HG03103 (cell line): ENCODE results near the gene TMC1.
"Not testable (repeated sequence)": the region's sequence is repeated elsewhere in the genome, so short reads cannot be mapped to it uniquely, and the experiment has no call there.

Experiments used
- ATAC-seq: cut with Tn5 transposase; IDR thresholded peaks from one replicate; pipeline ENCODE4 v1.9.1; 2021; ENCODE audit warnings: low read depth; ENCODE audit not compliant: unreplicated experiment

TMC1 gene

GRCh38 chr9:72808446-72808768, 287.0 kb downstream of the TMC1 start:
- no peak for ATAC-seq

DNA sequence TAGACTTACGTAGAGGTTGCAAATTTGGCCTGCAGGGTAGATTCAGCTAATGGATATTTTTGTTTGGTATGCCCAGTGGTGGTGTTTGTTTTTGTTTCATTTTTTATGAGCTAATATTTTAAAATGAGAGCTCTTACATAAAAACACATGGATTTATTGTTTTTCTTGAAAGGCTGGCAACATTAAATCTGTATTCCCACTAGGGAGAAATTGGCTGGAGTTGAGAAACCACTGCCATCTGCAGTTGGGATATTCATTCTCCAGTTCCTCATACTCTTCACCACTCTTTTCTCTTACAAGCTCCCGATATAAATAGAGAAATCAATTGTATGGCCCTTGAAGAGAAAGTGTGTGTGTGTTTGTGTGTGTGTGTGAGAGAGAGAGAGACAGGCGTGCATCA, 288.2 kb downstream of the TMC1 start:
- ATAC-seq: no peak

- ATAC-seq: no peak
Observed at GRCh38 chr9:72812559-72813111, 291.2 kb downstream of the TMC1 start.

DNA sequence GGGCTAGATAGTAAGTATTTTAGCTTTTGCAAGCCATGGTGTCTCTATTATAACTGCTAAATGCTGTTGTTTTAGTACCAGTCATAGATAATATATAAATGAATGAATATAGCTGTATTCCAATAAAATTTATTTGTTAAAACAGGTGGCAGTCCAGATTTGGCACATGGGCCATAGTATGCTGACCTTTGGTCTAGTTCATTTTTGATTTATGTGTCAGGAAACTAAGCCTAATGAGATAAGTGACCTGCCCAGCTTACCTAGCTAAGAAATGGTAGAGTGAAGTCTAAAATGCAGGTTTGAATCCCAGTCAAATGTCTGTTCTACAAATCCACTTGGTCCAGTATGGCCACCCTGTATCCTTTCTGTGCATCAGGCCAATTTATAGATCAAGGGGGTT, 292.1 kb downstream of the TMC1 start:
- no peak for ATAC-seq

DNA sequence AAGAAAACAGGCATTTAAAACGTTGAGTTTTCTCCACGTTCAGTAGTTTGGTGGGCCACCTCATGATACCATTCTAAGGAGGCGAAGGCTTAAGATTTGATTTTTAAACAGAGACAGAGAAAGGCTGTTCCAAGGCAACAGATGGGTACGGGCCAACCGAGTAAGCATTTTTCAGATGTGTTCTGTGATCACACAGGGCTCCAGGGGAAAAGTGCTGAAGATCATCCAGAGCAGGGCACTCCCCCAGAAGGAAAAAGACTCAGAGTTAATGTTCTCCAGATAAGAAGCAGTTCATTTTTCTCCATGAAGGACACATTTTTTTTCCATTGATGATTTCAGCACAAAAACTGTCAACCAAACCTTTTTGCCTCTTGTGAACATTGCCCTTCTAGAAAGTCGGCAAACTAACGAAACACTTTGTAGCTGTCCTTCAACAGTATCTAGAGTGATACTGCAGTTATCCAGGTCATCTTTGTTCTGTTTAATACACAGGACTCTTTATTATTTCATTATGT, 292.7 kb downstream of the TMC1 start:
- ATAC-seq: no peak

- no peak for ATAC-seq
Observed at GRCh38 chr9:72816666-72817065, 295.3 kb downstream of the TMC1 start.

GRCh38 chr9:72817413-72817812, 296.0 kb downstream of the TMC1 start:
- ATAC-seq: no peak

GRCh38 chr9:72818385-72818784, 297.0 kb downstream of the TMC1 start:
- no peak for ATAC-seq

DNA sequence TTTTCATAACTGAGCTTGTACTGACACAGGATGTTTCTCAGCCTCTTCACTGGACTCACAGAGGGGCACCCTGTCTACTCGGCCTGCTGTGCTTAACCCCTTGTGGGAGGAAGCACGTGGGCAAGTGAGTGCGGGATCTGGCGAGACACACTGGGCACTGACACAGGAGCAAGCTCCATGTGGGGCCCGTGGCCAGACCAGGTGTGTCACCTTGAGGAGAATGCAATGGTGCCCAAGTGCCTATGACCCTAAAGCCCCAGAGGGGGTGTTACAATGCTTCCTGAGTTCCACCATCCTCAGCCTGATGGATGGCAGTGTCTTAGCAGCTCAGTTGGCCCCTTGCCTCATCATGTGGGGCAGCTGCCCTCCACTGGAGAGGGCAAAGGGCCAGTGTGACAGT, 302.6 kb downstream of the TMC1 start:
- no peak for ATAC-seq

- no peak for ATAC-seq
Observed at GRCh38 chr9:72826996-72827949, 305.9 kb downstream of the TMC1 start.

- ATAC-seq: no peak
Observed at GRCh38 chr9:72827950-72828731, 306.7 kb downstream of the TMC1 start.

DNA sequence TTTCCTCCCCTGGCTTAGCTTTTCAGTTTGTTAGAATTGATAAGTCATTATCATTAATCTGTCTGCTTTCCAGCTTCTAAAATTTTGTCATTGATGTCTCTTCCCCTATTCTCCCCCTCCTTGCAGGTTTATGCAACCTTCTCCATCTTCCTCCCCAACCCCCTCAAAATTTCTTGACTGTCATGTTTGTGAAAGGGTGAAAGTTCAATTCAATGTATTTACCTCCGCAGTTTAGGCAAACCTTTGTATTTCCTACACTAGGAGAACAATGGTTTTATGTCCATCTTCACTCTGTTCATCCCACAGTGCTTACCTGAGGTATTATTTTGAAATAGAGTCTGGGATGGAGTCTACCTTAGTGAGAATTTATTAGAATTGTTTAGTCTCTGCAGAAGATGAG, 313.6 kb downstream of the TMC1 start:
- ATAC-seq: no peak

GRCh38 chr9:72836790-72837189, 315.4 kb downstream of the TMC1 start:
- ATAC-seq: no peak

DNA sequence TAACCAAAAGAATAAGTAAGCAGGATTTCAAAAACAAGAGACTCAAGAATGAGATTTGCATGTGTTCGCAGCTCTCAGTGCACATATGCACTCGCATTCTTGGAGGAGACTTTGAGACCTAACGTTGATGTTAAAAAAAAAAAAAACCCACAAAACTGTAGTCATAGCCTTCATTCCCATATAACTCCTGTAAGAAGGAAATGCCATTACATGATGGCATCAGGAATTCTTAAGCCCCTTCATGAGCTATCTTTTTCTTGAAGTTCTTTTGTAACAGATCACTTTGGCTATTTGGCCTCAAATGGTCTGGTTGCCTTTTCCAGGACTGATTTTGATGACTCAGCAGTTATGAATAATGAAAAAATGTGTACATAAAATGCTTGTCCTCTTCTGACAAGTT, 317.7 kb downstream of the TMC1 start:
- no peak for ATAC-seq

DNA sequence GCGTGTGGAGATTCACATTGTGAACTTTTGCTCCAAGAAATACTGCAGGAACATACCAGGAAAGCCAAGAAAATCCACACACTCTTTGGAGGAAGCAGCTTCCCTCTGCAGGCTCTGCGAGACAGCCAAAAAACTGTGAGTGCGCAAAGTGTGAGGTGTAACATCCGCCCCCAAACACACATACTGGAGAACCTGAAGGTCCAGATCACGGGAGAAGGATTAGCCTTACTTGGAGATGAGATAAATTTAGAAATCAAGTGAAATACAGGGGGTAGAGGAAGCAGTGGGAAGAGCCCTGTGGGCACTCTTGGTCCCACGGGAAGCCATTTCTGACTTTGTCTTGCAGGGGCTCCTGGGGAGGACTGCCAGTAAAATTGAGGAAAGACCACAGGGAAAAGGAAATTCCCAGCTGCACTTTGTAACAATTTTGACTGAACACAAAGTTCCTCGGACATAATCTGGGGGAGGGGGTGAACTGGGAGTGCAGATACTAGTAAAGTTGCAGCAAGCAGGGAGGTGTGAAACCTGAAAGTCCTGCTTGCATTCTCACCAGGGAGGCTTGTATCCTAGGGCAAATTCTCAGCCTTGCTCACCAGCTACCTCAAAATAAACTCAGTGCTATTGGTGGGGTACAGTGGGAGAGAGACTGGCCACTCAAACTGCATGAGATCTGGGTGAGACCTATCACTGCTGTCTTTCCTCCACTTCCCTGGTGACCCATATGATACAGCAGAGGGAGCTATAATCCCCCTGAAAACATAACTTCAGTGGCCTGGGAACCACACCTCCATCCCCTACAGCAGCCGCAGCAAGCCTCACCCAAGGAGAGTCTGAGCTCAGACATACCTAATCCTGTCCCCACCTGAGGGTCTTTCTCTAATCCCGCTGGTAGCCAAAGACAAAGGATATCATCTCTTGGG, 322.4 kb downstream of the TMC1 start:
- no peak for ATAC-seq

GRCh38 chr9:72844440-72844768, 323.0 kb downstream of the TMC1 start:
- ATAC-seq: no peak

GRCh38 chr9:72845052-72845451, 323.6 kb downstream of the TMC1 start:
- ATAC-seq: not testable (repeated sequence)

GRCh38 chr9:72850209-72850608, 328.8 kb downstream of the TMC1 start:
- not testable (repeated sequence) for ATAC-seq

- no peak for ATAC-seq
Observed at GRCh38 chr9:72855321-72855720, 333.9 kb downstream of the TMC1 start.

DNA sequence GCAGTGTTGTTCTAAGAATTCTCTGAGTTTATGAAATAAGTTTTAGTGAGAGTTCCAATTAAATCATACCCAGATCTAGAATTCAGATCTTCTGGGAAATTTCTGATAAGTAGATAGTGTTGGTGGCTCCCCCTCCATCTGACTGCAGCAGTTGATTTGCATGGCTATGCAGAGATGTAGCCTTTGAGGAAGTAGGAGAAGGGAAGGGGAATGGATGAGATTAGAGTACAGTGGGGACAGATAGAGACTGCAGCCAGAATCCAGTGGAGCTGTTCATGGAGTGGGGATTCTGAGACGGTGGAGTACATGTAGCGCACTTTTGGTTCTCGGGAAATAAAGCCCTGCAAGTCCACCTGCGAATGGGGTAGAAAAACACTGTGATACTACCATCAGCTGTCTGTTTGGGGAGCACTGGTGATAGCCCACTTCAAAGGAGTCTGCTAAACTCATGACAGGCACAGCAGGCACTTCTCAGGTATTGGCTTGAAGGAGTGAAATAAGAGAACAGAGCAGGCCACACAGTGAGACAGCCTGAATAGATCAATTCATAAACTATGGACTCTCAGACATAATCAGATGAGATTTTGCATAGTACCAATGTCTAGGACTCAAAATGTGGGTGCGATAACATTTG, 334.6 kb downstream of the TMC1 start:
- no peak for ATAC-seq
